HG03135 (cell line): Measurements from ENCODE around the gene SMARCA2.

Experiments
- ATAC-seq: cut with Tn5 transposase; IDR thresholded peaks from one replicate; pipeline ENCODE4 v1.9.1; 2021; ENCODE audit warnings: mild to moderate bottlenecking, moderate library complexity; ENCODE audit not compliant: unreplicated experiment

The SMARCA2 gene

DNA sequence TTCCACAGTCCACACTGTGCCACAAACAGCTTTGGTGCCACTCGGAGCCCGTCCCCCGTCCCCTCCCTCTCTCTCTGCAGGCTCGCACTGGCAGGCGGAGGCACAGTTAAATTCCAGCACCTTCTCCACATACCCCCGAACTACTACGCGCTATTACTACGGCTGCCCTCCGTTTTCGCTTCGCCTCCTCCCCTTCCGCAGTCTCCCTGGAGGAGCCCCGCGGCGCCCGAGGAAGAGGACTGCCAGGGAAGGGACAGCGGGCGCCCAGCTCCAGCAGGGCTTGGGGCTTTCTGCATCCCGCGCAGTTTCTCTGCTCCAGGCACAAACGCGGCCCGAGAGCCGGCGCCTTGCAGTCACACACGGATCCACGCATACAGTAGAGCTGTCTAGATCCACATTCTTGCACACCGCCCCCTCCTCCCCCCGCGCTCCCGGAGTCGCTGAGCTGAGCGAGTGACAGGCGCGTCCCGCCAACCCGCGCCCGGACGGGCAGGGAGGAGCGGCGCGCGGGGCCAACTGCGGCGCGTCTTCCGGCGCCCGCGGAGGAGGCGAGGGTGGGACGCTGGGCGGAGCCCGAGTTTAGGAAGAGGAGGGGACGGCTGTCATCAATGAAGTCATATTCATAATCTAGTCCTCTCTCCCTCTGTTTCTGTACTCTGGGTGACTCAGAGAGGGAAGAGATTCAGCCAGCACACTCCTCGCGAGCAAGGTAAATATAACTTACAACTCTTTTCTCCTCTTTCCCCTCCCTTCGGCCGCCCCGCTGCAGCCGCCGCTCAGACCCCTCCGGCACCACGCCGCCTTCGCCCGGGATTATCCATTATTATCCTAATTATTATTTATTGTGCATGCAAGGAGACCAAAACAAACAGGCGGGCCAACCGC lies at the start of gene SMARCA2:
Gene SMARCA2 (plus strand): TSS at position 652 of the 885 bp plus-strand sequence. CDS start 13,676 bp downstream, outside the sequence.
- ATAC-seq, result peak; percentile 80

DNA sequence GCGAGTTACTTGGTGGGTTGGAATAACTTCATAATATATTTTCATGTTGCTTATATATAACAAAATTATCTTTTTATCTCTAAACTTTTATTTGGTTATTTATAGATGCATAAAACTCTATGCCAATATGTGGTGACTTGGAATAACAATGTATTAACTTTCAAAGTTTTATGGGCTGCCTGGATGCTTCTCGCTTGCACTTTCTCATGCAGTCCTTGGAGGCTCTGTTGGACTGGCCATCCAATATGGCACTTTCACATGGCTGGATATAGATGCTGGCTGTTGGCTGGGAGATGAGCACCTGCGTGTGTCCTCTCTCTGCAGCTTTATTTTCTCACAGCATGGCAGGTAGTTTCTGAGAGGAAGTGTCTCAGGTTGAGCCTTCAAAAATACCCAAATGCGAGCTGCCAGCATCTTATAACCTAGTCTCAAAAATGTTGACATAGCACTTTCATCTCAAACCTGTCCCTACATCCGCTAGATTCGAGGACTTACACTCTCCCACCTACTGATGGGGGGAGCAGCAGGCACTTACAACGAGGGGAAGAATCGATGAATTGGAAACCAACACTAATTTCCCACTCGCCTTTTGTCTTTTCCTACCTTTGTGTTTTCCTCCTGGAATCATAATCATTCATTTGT lies 48.3 kb upstream of the SMARCA2 start:
- ATAC-seq, result no peak

DNA sequence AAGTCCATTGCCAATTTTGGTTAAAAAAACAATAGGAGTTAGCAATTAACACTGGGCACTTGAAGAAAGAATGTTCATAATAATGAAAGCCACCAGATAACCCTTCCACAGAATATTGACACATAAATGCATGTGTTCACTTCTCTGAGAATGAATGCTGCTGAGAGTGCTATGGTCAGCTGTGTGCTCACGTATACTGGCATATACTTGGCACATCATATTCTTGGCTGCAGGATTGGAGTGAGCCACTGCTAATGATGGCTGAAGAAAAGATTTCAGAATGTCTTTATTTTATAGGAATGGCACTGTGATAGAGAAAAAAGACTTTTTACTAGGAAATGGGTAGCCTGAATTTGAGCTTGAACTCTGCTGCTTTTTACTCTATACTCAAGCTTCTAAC lies 46.0 kb upstream of the SMARCA2 start:
- no peak for ATAC-seq

DNA sequence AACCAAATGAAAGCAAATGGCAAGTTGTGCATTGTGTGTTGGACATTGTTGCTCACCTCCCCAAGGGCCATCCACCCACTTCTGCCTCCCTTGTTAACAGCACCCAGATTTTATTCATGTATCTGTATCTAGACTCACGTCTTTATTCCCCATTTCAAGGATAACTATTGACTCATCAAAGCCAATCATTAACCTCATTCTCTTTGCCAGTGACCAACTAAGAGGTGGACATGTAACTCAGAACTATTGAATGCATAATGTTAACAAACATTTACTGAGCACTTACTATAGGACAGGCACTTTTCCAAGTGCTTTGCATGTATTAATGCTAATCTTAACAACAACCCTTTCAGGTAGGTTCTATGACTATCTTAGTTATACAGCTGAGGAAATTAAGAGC lies 45.2 kb upstream of the SMARCA2 start:
- ATAC-seq, result no peak

DNA sequence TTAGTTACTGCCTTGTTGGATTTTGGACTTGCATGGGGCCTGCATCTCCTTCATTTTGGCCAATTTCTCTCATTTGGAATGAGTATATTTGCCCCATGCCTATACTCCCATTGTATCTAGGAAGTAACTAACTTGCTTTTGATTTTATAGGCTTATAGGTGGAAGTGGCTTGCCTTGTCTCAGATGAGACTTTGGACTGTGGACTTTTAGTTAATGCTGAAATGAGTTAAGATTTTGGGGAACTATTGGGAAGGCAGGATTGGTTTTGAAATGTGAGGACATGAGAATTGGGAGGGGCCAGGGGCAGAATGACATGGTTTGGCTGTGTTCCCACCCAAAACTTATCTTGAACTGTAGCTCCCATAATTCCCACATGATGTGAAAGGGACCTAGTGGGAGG lies 42.5 kb upstream of the SMARCA2 start:
- no peak for ATAC-seq

DNA sequence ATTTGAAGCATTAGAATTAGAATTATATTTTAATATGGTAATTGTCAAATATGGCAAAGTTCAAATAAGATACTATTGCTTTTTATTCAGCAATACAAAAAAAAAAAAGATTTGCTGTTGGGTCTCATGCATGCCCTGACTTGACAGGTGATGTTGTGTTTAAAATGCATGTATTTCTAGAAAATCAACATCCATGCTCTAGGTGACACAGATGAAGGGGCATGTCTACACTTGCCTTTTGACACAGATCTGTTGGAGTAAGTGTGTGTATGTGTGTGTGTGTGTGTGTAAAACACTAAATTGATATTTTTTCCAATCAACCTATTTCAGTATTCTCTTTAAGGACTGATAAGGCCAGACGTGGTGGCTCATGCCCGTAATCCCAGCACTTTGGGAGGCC lies 38.1 kb upstream of the SMARCA2 start:
- ATAC-seq, result no peak

DNA sequence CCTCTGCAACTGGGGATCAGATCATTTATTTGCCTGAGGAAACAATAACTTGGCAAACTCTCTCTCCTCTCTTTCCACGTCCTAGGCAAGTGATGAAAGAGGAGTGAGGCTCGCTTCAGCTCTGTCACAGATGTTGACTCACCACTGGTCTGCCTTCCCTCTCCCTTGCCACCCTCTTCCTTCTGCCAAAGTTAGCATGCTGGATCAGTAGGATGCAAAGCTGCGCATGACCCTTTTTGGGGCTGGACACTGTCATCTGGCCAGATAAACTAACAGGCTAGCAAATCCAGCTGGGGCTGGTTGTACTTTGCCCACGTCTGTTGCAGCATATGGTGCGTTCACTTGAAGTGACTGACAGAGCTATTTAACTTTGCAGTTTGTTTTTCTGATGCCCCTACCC lies 36.2 kb upstream of the SMARCA2 start:
- no peak for ATAC-seq

DNA sequence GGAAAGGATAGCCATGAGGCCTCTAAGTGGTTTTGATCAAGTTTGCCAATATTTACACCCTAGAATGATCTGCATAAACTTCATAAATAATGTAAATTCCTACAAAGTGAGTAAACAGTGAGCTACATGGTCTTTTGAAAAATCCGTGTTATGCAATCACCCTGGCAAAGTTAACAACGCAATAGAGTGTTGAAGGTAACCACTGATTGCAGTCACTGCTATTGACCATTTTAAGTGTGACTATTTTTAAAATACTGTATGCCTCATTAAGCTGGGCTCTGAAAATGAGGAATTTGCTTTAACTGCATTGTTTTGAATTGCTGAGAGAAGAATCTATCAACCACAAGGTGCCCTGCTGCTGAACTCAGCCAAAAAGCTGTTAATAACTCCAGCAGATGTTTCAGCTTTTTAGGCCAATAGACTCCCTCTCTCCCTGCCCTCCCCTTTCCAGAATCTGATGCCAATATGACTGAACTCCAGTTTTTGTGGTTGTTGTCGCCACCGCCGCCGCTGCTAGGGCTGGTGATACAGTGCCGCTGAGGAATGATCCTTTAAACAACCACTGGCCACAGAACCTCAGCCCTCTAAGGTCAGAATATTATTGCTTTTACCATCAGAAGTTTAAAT lies 35.3 kb upstream of the SMARCA2 start:
- ATAC-seq, result no peak

DNA sequence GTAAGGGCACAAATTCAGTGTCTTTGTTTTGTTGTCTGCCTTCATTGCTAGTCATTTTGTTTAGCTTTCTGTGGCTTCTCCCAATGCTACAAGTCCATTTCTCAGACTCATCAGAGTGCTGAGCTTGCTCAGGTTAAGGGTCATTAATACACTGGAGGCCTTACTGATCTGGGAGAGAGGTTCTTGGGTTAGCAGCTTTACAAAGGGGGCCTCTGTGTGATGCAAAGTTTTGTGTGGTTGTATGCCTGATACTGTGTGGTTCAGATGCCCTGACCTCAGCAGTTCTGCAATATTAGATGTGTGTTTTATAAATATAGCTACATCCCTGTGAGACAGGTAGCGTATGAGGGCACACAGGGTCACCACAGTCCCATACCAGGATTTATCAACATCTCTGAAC lies 34.8 kb upstream of the SMARCA2 start:
- ATAC-seq, result no peak

DNA sequence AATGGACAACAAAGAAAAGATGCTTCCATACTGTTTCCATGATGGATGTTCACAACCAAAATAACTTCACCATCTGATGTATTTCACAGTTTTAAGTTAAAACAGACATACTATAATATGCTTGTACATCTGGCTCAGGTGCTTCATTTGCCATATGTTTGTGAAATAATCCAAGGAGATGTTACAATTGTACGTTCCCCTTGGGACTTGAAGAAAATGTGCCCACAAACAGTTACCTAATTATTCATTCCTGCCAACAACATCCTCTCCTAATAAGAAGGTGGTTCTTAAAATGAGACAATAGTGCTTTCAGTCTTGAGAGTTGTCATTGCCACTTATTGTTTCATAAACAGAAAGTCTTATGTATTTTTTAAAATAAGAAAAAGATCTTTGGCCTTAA lies 33.1 kb upstream of the SMARCA2 start:
- ATAC-seq, result no peak

DNA sequence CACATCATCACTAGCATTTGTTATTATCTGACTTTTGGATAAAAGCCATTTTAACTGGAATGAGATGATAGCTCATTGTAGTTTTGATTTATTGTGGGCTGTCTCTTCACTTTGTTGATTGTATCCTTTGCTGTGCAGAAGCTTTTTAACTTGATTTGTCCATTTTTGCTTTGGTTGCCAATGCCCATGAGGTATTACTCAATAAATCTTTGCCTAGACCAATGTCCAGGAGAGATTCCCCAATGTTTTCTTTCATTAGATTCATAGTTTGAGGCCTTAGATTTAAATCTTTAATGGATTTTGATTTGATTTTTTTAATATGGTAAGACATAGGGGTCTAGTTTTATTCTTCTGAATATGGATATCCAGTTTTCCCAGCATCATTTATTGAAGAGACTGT lies 28.8 kb upstream of the SMARCA2 start:
- ATAC-seq, result no peak

DNA sequence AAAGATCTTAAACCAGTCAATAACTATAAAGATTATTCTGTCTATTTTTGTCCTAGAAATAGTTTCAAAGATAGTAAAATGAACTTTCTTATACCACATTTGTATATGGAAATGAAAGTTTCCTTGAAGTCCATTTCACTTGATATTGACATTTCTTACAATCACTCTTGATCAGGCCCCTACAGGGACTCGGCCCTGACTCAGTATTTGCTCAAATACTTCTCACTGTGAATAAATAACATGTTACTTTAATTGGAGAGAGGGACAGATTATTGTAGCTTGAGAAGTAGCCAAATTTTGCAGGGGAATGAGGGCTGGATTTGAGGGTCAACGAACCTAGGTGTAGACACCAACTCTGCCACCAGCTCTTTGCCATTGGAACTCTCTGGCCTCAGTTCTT lies 25.6 kb upstream of the SMARCA2 start:
- no peak for ATAC-seq

DNA sequence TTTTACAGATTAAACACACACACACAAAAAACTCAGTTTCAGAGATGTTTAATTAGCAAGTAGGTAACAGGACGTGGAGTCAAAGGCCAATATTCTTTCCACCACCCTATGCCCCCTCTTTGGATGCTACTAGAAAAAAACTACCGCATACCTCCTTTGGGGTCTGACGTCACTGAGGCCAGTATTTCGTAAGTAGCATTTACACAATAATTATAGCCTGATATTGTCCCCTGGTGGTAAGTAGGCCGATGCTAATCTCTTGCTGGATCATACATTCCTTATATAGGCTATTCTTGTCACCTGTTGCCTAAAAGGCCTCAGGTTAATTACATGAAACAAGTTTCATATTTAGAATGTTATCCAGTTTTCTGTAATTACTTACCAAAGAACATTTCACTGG lies 21.0 kb upstream of the SMARCA2 start:
- ATAC-seq, result no peak

DNA sequence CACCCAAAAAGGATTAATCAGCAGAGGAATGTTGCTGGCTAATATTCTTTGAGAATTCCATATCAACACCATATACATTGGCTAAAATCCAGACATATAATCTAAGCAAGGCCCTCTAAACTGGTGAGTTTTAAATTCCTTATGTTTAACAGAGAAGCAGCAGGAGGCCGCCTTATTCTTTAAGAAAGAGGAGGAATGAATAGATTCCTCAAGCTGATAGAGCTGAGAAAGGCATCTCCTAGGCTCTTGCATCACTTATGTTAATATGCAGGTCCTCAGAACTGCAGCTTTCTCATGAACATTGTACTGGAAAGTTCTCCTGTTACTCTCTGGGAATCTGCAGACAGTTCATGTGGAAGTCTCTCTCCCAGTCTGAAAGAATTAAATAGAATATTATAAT lies 20.1 kb upstream of the SMARCA2 start:
- no peak for ATAC-seq

DNA sequence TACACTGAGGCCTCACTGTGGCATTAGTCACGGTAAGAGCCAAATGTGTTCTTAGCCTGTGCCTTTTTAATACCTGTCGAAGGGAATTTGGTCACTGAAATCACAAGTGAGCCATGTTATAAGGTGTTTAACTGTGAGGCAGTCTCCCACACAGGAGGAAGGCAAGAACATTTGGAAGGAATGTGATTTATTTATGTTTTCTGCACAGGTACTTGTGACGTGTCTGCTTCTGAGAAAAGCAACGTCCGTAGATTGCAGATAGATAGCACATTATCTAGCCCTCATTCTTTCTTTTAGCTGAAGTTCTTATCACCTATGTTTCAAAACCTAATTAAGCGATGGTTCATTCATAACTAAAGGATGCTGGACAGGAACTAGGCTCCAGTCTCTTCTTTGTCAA lies 19.0 kb upstream of the SMARCA2 start:
- no peak for ATAC-seq

DNA sequence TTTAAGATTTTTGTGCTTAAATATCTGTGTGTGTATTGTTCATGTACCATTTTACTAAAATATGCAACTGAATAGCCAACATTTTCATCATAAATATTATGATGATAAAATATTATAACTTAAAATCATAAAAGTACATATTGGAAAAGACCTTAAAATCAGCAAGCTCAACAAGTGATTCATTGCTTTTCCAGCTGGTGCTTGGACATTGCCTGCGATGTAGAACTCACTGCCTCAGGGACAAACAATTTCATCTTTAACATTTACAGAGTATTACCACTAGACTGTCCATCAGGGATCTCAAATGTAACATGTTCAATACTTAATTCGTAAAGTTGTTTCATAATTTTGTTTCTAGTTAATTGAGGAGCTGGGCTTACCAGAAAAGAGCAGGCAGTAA lies 17.5 kb upstream of the SMARCA2 start:
- ATAC-seq, result no peak

DNA sequence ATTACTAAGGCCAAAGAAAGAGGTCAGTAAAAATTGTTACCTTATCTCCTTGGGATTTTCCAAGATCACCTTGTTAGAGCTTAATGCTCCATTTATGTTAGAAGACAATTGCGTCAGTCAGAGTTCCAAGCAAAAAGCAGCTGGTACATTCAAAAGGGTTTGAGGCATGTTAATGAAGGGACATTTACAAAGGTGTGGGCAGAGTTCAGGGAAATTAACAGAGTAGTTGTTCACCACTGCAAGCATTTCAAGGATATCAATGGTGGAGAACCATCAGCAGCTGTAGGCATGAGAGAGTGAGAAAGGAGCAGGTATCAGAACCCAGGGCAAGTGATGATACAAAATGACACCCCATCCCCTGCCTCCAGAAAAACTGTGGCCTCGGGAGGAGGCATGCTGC lies 17.0 kb upstream of the SMARCA2 start:
- no peak for ATAC-seq

DNA sequence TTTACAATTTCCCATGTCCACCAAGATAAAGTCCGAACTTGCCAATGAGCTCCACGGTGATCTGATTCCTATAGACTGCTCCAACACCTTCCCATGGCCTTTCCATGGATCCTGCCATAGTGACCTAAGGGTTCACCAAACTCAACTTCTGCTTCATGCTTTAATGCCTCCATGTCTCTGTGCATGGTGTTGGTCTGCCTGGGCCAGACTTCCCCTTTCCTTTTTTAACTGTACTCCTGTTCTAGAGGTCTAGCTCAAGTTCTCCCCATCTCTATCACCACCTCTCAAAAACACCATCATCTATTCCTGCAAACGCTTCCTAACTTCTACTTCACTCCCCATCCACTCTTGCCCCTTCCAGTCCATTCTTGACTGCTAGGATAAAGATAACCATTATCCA lies 14.8 kb upstream of the SMARCA2 start:
- ATAC-seq, result no peak

DNA sequence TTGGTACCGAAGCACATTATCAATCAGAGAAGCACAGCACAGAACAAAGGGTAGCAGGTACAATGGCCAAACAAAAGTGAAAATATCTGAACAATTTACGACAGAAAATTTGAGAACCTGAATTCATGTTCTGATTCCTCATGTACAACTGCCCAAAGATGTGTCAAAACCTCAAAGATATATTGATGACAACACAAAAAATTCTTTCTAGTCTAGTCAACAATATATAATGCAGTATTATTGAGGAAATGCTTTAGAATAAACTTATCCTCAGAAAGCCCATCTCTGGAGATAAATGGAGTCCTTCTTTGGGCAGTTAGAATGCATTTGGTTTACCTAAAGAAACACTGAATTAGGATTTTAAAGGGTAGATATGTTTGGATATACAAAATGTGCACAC lies 6.8 kb upstream of the SMARCA2 start:
- no peak for ATAC-seq

DNA sequence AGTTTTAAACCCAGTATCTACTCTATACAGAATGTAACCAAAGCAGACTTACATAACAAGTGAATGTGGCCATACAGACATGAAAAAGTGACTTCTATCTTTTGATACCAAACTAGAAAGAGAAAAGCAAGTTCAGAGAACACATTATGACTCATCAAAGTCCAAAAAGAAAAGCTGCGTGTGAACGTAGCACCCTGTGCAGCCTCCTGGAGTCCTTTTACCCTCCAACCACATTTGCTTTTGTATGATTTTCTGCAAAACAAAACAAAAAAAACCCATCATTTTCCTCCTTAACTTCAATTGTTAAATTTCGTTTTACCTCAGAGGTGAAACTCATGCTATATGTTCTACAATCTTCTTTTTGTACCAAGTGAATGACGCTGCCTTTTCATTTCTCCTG lies 2.8 kb upstream of the SMARCA2 start:
- no peak for ATAC-seq

DNA sequence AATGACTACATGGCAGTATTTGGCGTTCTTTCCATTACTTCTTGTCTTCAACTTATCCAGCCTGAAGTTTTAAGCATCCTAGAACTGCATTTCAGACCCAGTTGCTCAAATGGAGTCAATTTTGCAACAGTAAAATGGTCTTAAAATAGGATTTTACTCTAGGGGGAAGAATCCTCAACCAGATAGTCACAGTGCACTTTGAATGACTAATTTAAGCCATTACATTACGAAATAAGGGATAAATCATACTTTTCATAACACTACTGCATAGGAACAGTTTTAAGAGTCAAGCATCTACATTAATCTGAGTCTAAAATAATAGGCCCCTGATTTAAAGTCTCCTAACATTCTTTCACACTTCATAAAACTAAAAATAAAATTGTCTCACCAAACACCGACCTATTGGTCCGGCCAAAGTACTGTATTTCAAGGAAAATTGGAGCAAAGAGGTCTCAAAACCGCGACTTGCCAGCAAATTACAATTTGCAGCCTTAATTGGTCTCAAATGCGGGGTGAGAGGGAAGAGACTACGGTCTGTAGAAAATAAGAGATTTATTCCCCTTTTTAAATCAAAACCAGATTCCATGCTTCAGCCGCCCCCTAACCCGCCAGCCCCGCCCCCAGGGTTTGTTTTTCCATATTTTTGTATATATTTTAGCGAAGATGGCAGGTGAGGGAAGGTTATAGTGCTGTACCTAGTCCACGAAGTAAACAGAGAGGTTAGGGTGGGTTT lies 1.2 kb upstream of the SMARCA2 start:
- no peak for ATAC-seq
